ENCODE data around the gene PPM1E.

- no peak for TF ChIP-seq POLR2AphosphoS5 (IDR thresholded peaks at IDR 0.05; ENCODE audit: borderline replicate concordance, low read depth, low read length)
- TF ChIP-seq EZH2 (IDR thresholded peaks at IDR 0.05) = no peak
These were observed 213.5 kb downstream of the PPM1E start for GRCh38 chr17:58969156-58969555.
